Liver (tissue), 9 donors: ENCODE data around the gene MEX3C. TPM values are rescaled to one million over a fixed set of nuclear protein-coding genes. Genes with fewer than 3 reads are reported as not detected.

Experiments used
- DNase-seq: peaks from one replicate; pipeline ENCODE4 v3.0.0-alpha.2; 2017; ENCODE audit warnings: low spot score
- H3K27ac ChIP-seq, 2 donors: one replicate each; pipeline ENCODE4 v1.7.0; 2013; ENCODE audit warnings: inconsistent platforms in 2 of 2, low read length in 2 of 2, control low read depth in 1 of 2, low read depth in 1 of 2, mild to moderate bottlenecking in 1 of 2
- H3K27me3 ChIP-seq, 4 donors: one replicate each; pipeline versions ENCODE4 v1.6.1 to v1.7.0; 2013; ENCODE audit warnings: low read length in 3 of 4, inconsistent platforms in 1 of 4, mild to moderate bottlenecking in 1 of 4, moderate library complexity in 1 of 4; ENCODE audit not compliant: control insufficient read depth in 4 of 4, insufficient read depth in 4 of 4
- H3K36me3 ChIP-seq, 4 donors: one replicate each; pipeline versions ENCODE4 v1.6.1 to v1.7.0; 2013; ENCODE audit warnings: low read length in 3 of 4, mild to moderate bottlenecking in 3 of 4, low read depth in 1 of 4, moderate library complexity in 1 of 4; ENCODE audit not compliant: control insufficient read depth in 4 of 4, insufficient read depth in 3 of 4
- H3K4me1 ChIP-seq, 4 donors: one replicate each; pipeline versions ENCODE4 v1.6.1 to v1.7.0; 2013; ENCODE audit warnings: low read length in 3 of 4, mild to moderate bottlenecking in 3 of 4, moderate library complexity in 1 of 4; ENCODE audit not compliant: control insufficient read depth in 4 of 4, insufficient read depth in 4 of 4
- H3K4me3 ChIP-seq, 3 donors: one replicate each; pipeline versions ENCODE4 v1.6.1 to v1.7.0; 2013; ENCODE audit warnings: low read length in 3 of 3, control low read depth in 1 of 3, low read depth in 1 of 3, mild to moderate bottlenecking in 1 of 3
- H3K9ac ChIP-seq, 2 donors: one replicate each; pipeline ENCODE4 v1.7.0; 2013; ENCODE audit warnings: low read length in 2 of 2, mild to moderate bottlenecking in 2 of 2, moderate library complexity in 2 of 2, control low read depth in 1 of 2, low read depth in 1 of 2
- H3K9me3 ChIP-seq, 4 donors: one replicate each; pipeline versions ENCODE4 v1.6.1 to v1.7.0; 2013; ENCODE audit warnings: low read length in 3 of 4; ENCODE audit not compliant: control insufficient read depth in 4 of 4
- ATF3 ChIP-seq: IDR thresholded peaks from 2 replicates; pipeline ENCODE4 v1.6.1; 2016; ENCODE audit warnings: antibody characterized with exemption
- CTCF ChIP-seq: fragments of 150-350 bp; IDR thresholded peaks from 2 replicates; pipeline ENCODE4 v1.5.1; 2017; ENCODE audit warnings: improper control_type of control experiment, low read depth, low read length; ENCODE audit not compliant: missing input control
- EGR1 ChIP-seq, 2 donors: IDR thresholded peaks; 2 replicates each; pipeline ENCODE4 v1.6.1; 2016 to 2018; ENCODE audit warnings: antibody characterized with exemption in 2 of 2, low read depth in 2 of 2
- FOXA1 ChIP-seq: IDR thresholded peaks from 2 replicates; pipeline ENCODE4 v1.6.1; 2016; ENCODE audit warnings: antibody characterized with exemption
- FOXA2 ChIP-seq: IDR thresholded peaks from 2 replicates; pipeline ENCODE4 v1.6.1; 2016; ENCODE audit warnings: antibody characterized with exemption
- GABPA ChIP-seq, 2 donors: IDR thresholded peaks in 1 of 2; conservative IDR thresholded peaks in 1 of 2; 2 replicates each; pipeline ENCODE4 v1.6.1; 2016; ENCODE audit warnings: antibody characterized with exemption in 2 of 2, mild to moderate bottlenecking in 1 of 2, moderate library complexity in 1 of 2
- HNF4A ChIP-seq, 2 donors: conservative IDR thresholded peaks; 2 replicates each; pipeline ENCODE4 v1.6.1; 2016; ENCODE audit warnings: antibody characterized with exemption in 2 of 2, mild to moderate bottlenecking in 2 of 2
- HNF4G ChIP-seq: IDR thresholded peaks from 2 replicates; pipeline ENCODE4 v1.6.1; 2016; ENCODE audit warnings: antibody characterized with exemption
- JUND ChIP-seq, 2 donors: IDR thresholded peaks; 2 replicates each; pipeline ENCODE4 v1.6.1; 2016; ENCODE audit warnings: antibody characterized with exemption in 2 of 2
- MAX ChIP-seq: IDR thresholded peaks from 2 replicates; pipeline ENCODE4 v1.6.1; 2016; ENCODE audit warnings: antibody characterized with exemption
- NR2F2 ChIP-seq: IDR thresholded peaks from 2 replicates; pipeline ENCODE4 v1.6.1; 2016; ENCODE audit warnings: antibody characterized with exemption
- RAD21 ChIP-seq, 2 donors: IDR thresholded peaks; 2 replicates each; pipeline ENCODE4 v1.6.1; 2016; ENCODE audit warnings: antibody characterized with exemption in 2 of 2, mild to moderate bottlenecking in 2 of 2
- RXRA ChIP-seq, 2 donors: IDR thresholded peaks; 2 replicates each; pipeline ENCODE4 v1.6.1; 2017 to 2018; ENCODE audit warnings: antibody characterized with exemption in 2 of 2, mild to moderate bottlenecking in 1 of 2
- SP1 ChIP-seq: IDR thresholded peaks from 2 replicates; pipeline ENCODE4 v1.6.1; 2018; ENCODE audit warnings: antibody characterized with exemption, mild to moderate bottlenecking
- TAF1 ChIP-seq: conservative IDR thresholded peaks from 2 replicates; pipeline ENCODE4 v1.6.1; 2016; ENCODE audit warnings: antibody characterized with exemption, mild to moderate bottlenecking
- YY1 ChIP-seq: IDR thresholded peaks from 2 replicates; pipeline ENCODE4 v1.6.1; 2016; ENCODE audit warnings: antibody characterized with exemption, mild to moderate bottlenecking
- WGBS: extraction: QIAGEN DNeasy Blood & Tissue Kit; methylation state at CpG from one replicate; pipeline ENCODE4 v1.1.7; 2013; 5-methylcytosine and 5-hydroxymethylcytosine counted together
- polyA plus RNA-seq, 2 donors: library from polyadenylated mRNA; stranded (reverse) in 1 of 2; unstranded in 1 of 2; fragments of 200-250 nt in 1 of 2; fragments of >200 nt in 1 of 2; fragmentation: Nextera tagmentation in 1 of 2; extraction: Ambion mirVana in 1 of 2; gene quantifications; one replicate each; pipeline versions ENCODE4 v1.2.1 to v1.2.3, GENCODE V29; 2013 to 2015
- total RNA-seq, 2 donors: library from RNA; depleted of rRNA; stranded (reverse); fragments of >200 nt; gene quantifications; one replicate each; pipeline ENCODE4 v1.2.3, GENCODE V29; 2014
- TF ChIP-seq, protein P1 (sequence below): IDR thresholded peaks from 2 replicates; pipeline ENCODE4 v1.6.1; 2016; ENCODE audit warnings: antibody characterized with exemption
- TF ChIP-seq, protein P2 (sequence below): IDR thresholded peaks from 2 replicates; pipeline ENCODE4 v1.6.1; 2016; ENCODE audit warnings: antibody characterized with exemption, mild to moderate bottlenecking
- donor health status: healthy.
- donor health status: healthy.
- donor health status: healthy.
- donor health status: healthy.
- donor health status: healthy.

MEX3C gene
- total and polyA plus RNA-seq, 4 donors: 2.7 to 16.1 (median 8.6) TPM

DNA sequence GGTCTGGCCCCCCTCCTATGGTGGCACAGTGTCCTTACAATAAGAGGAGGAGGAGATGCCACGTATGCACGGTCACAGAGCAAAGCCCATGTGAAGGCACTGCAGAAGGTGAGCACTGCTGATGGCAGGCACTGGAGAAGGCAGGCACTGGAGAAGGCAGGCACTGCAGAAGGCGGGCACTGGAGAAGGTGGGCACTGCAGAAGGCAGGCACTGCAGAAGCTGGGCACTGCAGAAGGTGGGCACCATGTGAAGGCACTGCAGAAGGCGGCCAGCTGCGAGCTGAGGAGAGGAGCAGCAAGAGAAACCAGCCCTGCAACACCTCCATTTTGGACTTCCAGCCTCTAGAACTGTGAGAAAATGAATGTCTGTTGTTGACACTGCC is 46.3 kb downstream of the MEX3C start:
- WGBS: 98% methylated on average over 5 of the region's 5 CpGs
- Histone ChIP-seq H3K4me3 (no peak overlapping the region), H3K27ac (no peak overlapping the region)

GRCh38 chr18:51150113-51150700 is 47.3 kb downstream of the MEX3C start:
- Histone ChIP-seq H3K27ac (peak overlapping the region in 1 of 2 donors; percentile 30), H3K4me3 (no peak overlapping the region), H3K4me1 (peaks cover 2 to 15% (median 9%) of the 10 kb centered on the region in 4 donors), H3K9ac (no peak overlapping the region), H3K36me3 (no peaks in the 10 kb centered on the region), H3K9me3 (no peaks in the 10 kb centered on the region), H3K27me3 (no peaks in the 10 kb centered on the region)
- TF ChIP-seq NR2F2 (no peak), RXRA (IDR thresholded peaks at IDR 0.05) (peak; percentile 100), HNF4A (conservative IDR thresholded peaks at IDR 0.05) (peak; percentile 97 to 98), FOXA1 (no peak), HNF4G (peak; percentile 90), MAX (no peak), RAD21 (IDR thresholded peaks at IDR 0.05) (peak in 1 of 2 donors; percentile 35), EGR1 (IDR thresholded peaks at IDR 0.05; ENCODE audit: low read depth in 2 of 2) (no peak), SP1 (peak; percentile 83), ATF3 (peak; percentile 72), CTCF (no peak), TAF1 (no peak), JUND (IDR thresholded peaks at IDR 0.05) (peak; percentile 57 to 84), GABPA (IDR thresholded peaks at IDR 0.05 in 1 of 2, conservative IDR thresholded peaks at IDR 0.05 in 1 of 2) (no peak), YY1 (peak; percentile 31), FOXA2 (no peak)
- TF ChIP-seq, protein P1, sequence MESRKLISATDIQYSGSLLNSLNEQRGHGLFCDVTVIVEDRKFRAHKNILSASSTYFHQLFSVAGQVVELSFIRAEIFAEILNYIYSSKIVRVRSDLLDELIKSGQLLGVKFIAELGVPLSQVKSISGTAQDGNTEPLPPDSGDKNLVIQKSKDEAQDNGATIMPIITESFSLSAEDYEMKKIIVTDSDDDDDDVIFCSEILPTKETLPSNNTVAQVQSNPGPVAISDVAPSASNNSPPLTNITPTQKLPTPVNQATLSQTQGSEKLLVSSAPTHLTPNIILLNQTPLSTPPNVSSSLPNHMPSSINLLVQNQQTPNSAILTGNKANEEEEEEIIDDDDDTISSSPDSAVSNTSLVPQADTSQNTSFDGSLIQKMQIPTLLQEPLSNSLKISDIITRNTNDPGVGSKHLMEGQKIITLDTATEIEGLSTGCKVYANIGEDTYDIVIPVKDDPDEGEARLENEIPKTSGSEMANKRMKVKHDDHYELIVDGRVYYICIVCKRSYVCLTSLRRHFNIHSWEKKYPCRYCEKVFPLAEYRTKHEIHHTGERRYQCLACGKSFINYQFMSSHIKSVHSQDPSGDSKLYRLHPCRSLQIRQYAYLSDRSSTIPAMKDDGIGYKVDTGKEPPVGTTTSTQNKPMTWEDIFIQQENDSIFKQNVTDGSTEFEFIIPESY: no peak
- TF ChIP-seq, protein P2, sequence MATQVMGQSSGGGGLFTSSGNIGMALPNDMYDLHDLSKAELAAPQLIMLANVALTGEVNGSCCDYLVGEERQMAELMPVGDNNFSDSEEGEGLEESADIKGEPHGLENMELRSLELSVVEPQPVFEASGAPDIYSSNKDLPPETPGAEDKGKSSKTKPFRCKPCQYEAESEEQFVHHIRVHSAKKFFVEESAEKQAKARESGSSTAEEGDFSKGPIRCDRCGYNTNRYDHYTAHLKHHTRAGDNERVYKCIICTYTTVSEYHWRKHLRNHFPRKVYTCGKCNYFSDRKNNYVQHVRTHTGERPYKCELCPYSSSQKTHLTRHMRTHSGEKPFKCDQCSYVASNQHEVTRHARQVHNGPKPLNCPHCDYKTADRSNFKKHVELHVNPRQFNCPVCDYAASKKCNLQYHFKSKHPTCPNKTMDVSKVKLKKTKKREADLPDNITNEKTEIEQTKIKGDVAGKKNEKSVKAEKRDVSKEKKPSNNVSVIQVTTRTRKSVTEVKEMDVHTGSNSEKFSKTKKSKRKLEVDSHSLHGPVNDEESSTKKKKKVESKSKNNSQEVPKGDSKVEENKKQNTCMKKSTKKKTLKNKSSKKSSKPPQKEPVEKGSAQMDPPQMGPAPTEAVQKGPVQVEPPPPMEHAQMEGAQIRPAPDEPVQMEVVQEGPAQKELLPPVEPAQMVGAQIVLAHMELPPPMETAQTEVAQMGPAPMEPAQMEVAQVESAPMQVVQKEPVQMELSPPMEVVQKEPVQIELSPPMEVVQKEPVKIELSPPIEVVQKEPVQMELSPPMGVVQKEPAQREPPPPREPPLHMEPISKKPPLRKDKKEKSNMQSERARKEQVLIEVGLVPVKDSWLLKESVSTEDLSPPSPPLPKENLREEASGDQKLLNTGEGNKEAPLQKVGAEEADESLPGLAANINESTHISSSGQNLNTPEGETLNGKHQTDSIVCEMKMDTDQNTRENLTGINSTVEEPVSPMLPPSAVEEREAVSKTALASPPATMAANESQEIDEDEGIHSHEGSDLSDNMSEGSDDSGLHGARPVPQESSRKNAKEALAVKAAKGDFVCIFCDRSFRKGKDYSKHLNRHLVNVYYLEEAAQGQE: no peak
- 61% methylated on average over 6 of the region's 6 CpGs for WGBS
- peak; percentile 58 for DNase-seq

More for the DNA sequence above, 46.3 kb downstream of the MEX3C start:
- TF ChIP-seq HNF4A (conservative IDR thresholded peaks at IDR 0.05) (no peak), GABPA (IDR thresholded peaks at IDR 0.05 in 1 of 2, conservative IDR thresholded peaks at IDR 0.05 in 1 of 2) (no peak), EGR1 (IDR thresholded peaks at IDR 0.05; ENCODE audit: low read depth in 2 of 2) (no peak), ATF3 (no peak)
- Histone ChIP-seq H3K27me3 (no peaks in the 10 kb centered on the region), H3K9me3 (no peaks in the 10 kb centered on the region), H3K4me1 (peaks cover 2 to 15% (median 9%) of the 10 kb centered on the region in 4 donors), H3K36me3 (no peaks in the 10 kb centered on the region), H3K9ac (no peak overlapping the region)
- DNase-seq: no peak
